CD4-positive, alpha-beta T cell (primary cell): Measurements from ENCODE around the gene TSPAN11. TPM values are rescaled to one million over a fixed set of nuclear protein-coding genes. Genes with fewer than 3 reads are reported as not detected.

ENCODE experiments used
- ATAC-seq: fragments of 200-7000 bp; cut with Tn5 transposase; one replicate; pipeline ENCODE4 v1.10.0; 2022; ENCODE audit warnings: mild to moderate bottlenecking; ENCODE audit not compliant: poor library complexity
- CTCF ChIA-PET: fragments of 350-600 bp; sonication (Branson Sonifier 250); formaldehyde crosslinking; loops from one replicate; lab custom pipeline; 2021; ENCODE audit warnings: antibody characterized with exemption, inconsistent platforms; lab: Charles Lee
- POLR2A ChIA-PET: fragments of 350-600 bp; sonication (Branson Sonifier 250); formaldehyde crosslinking; loops from one replicate; lab custom pipeline; 2021; ENCODE audit warnings: antibody characterized with exemption, inconsistent platforms; lab: Charles Lee
- DNase-seq, 14 experiments: peaks; one replicate each; pipeline ENCODE4 v3.0.0-alpha.2; 2013 to 2020; ENCODE audit warnings: mixed read lengths in 2 of 14
- H3K27ac ChIP-seq, 2 donors: one replicate each; pipeline versions ENCODE4 v1.5.1 to v1.7.0; 2013; ENCODE audit warnings: low read length in 2 of 2, low read depth in 1 of 2, mild to moderate bottlenecking in 1 of 2
- H3K27me3 ChIP-seq, 2 experiments: 1 replicate in 1 of 2; 2 replicates in 1 of 2; pipeline versions ENCODE4 v1.6.1 to v1.7.0; 2013; ENCODE audit warnings: low read length in 2 of 2, control low read depth in 1 of 2, mild to moderate bottlenecking in 1 of 2, moderate library complexity in 1 of 2; ENCODE audit not compliant: insufficient read depth in 2 of 2, control insufficient read depth in 1 of 2
- H3K36me3 ChIP-seq: one replicate; pipeline ENCODE4 v1.6.1; 2013; ENCODE audit warnings: low read length, control low read depth; ENCODE audit not compliant: insufficient read depth
- H3K4me1 ChIP-seq: one replicate; pipeline ENCODE4 v1.6.1; 2013; ENCODE audit warnings: low read length, control low read depth; ENCODE audit not compliant: insufficient read depth
- H3K4me3 ChIP-seq: one replicate; pipeline ENCODE4 v1.5.1; 2013; ENCODE audit warnings: mild to moderate bottlenecking, low read length, moderate library complexity
- H3K9me3 ChIP-seq, 2 experiments: 1 replicate in 1 of 2; 2 replicates in 1 of 2; pipeline versions ENCODE4 v1.6.1 to v1.7.0; 2013; ENCODE audit warnings: low read length in 2 of 2, mild to moderate bottlenecking in 2 of 2, control low read depth in 1 of 2, moderate library complexity in 1 of 2; ENCODE audit not compliant: control insufficient read depth in 1 of 2, insufficient read depth in 1 of 2
- H3K27ac Mint-ChIP-seq: one replicate; pipeline ENCODE4 v1.8.0; 2020; ENCODE audit warnings: mixed read lengths
- H3K27me3 Mint-ChIP-seq: one replicate; pipeline ENCODE4 v1.8.0; 2021; ENCODE audit warnings: mixed read lengths
- H3K36me3 Mint-ChIP-seq: one replicate; pipeline ENCODE4 v1.8.0; 2021; ENCODE audit warnings: low read depth, mixed read lengths
- H3K4me1 Mint-ChIP-seq: one replicate; pipeline ENCODE4 v1.8.0; 2021; ENCODE audit warnings: low read depth, mixed read lengths
- H3K4me3 Mint-ChIP-seq: one replicate; pipeline ENCODE4 v1.8.0; 2020; ENCODE audit warnings: mild to moderate bottlenecking, mixed read lengths
- H3K9me3 Mint-ChIP-seq: one replicate; pipeline ENCODE4 v1.8.0; 2020; ENCODE audit warnings: mixed read lengths
- CTCF ChIP-seq: fragments of 200-600 bp; IDR thresholded peaks from one replicate; pipeline ENCODE4 v1.8.0; 2022; ENCODE audit warnings: antibody characterized with exemption, mild to moderate bottlenecking
- intact Hi-C, 2 experiments: fragments of 100-400 bp; cut with DNase I in 1 of 2; cut with micrococcal nuclease in 1 of 2; formaldehyde crosslinking; loops; one replicate each; pipeline versions ENCODE4 v1.15.1 to v1.9.0; 2023 to 2025; cut with DNase I, micrococcal nuclease
- total RNA-seq, 174 experiments: library from RNA in 2 of 174; stranded (reverse) in 2 of 174; gene quantifications; one replicate each; pipeline ENCODE4 v1.2.3 and lab custom pipeline; 2021 to 2026

Gene TSPAN11
- total RNA-seq, 2 experiments from 2014 or later, result not detected

GRCh38 chr12:31018106-31018789 is 91.7 kb downstream of the TSPAN11 start:
- no peaks in the 10 kb centered on the region for H3K9me3 ChIP-seq

DNA sequence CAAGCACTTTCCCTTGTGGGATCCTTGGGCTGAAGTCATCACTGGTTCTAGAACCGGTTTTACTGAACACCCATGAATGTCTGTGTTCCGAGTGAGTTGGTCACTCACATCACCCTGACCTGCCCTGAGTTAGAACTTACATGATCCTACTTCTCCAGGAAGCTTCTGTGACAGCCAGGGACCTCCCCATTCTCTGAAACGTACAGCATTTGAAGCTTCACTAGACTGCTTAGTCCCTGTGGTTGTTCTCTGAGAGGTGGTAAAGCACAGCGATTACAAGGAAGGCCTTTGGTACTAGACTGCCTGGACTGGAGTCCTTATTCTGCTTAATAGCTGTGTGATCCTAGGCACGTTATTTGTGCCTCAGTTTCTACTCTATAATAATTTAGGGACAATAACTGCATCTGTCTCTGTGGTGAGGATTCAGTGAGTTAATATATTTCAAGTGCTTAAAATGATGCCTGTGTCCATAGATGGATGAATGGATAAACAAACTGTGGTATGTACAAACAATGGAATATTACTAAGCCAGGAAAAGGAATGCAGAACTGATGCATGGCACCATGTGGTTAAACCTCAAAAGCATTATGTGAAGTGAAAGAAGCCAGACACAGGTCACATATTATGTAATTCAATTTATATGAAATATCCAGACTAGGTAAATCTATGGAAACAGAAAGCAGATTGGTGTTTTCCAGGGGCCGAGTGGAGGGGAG is 92.4 kb downstream of the TSPAN11 start:
- ATAC-seq (no peak), DNase-seq (no peak)
- Histone ChIP-seq H3K27me3 (no peaks in the 10 kb centered on the region), H3K4me1 (no peaks in the 10 kb centered on the region), H3K4me3 (no peak overlapping the region), H3K36me3 (no peaks in the 10 kb centered on the region), H3K9me3 (no peaks in the 10 kb centered on the region), H3K27ac (no peak overlapping the region)
- POLR2A ChIA-PET, result no interaction called here
- no peaks in the 10 kb centered on the region for H3K36me3 Mint-ChIP-seq
- H3K9me3 Mint-ChIP-seq, result no peaks in the 10 kb centered on the region
- no peak overlapping the region for H3K4me3 Mint-ChIP-seq
- H3K27ac Mint-ChIP-seq, result no peak overlapping the region
- CTCF ChIA-PET, result no interaction called here
- H3K4me1 Mint-ChIP-seq, result no peaks in the 10 kb centered on the region
- TF ChIP-seq CTCF, result no peak
- intact Hi-C loops, result no loop called here
- peaks cover 1% of the 10 kb centered on the region for H3K27me3 Mint-ChIP-seq

More at GRCh38 chr12:31018106-31018789, 91.7 kb downstream of the TSPAN11 start:
- no peak overlapping the region for H3K27ac Mint-ChIP-seq
- no peak overlapping the region for H3K4me3 Mint-ChIP-seq
- no peaks in the 10 kb centered on the region for H3K27me3 Mint-ChIP-seq
- ATAC-seq, result no peak
- H3K36me3 Mint-ChIP-seq, result no peaks in the 10 kb centered on the region
- intact Hi-C loops, result no loop called here
- H3K4me1 ChIP-seq, result no peaks in the 10 kb centered on the region
- no peaks in the 10 kb centered on the region for H3K36me3 ChIP-seq
- no peaks in the 10 kb centered on the region for H3K27me3 ChIP-seq
- H3K9me3 Mint-ChIP-seq, result no peaks in the 10 kb centered on the region
- ChIA-PET CTCF (no interaction called here), POLR2A (no interaction called here)
- no peak for TF ChIP-seq CTCF
- no peaks in the 10 kb centered on the region for H3K4me1 Mint-ChIP-seq
- H3K27ac ChIP-seq, result no peak overlapping the region
- no peak overlapping the region for H3K4me3 ChIP-seq
- no peak for DNase-seq

- Mint-ChIP-seq H3K9me3 (no peaks in the 10 kb centered on the region), H3K27me3 (peaks cover 6% of the 10 kb centered on the region), H3K27ac (no peak overlapping the region), H3K4me1 (no peaks in the 10 kb centered on the region), H3K4me3 (no peak overlapping the region), H3K36me3 (no peaks in the 10 kb centered on the region)
- intact Hi-C loops, result no loop called here
- no peak for TF ChIP-seq CTCF
- CTCF ChIA-PET, result no interaction called here
- DNase-seq (no peak), ATAC-seq (no peak)
- Histone ChIP-seq H3K9me3 (no peaks in the 10 kb centered on the region), H3K4me3 (no peak overlapping the region), H3K4me1 (no peaks in the 10 kb centered on the region), H3K27me3 (no peaks in the 10 kb centered on the region), H3K36me3 (no peaks in the 10 kb centered on the region), H3K27ac (no peak overlapping the region)
- POLR2A ChIA-PET, result no interaction called here
These were observed 93.0 kb downstream of the TSPAN11 start for GRCh38 chr12:31019561-31019960.
